ENCODE measurements around the gene UNC5C. TPM values are rescaled to one million over a fixed set of nuclear protein-coding genes. Genes with fewer than 3 reads are reported as not detected.

Gene UNC5C
- total RNA-seq, 2 donors from 2014 or later = 5.3 to 10.0 TPM

- Histone ChIP-seq H3K9me3 (no peaks in the 10 kb centered on the region), H3K4me3 (no peak overlapping the region), H3K4me1 (ENCODE audit: control insufficient read depth in 1 of 2, low read depth in 2 of 2) (no peaks in the 10 kb centered on the region), H3K27me3 (replicated peaks; ENCODE audit: insufficient read depth) (no peaks in the 10 kb centered on the region), H3K36me3 (no peaks in the 10 kb centered on the region), H3K27ac (no peak overlapping the region)
- no peak for TF ChIP-seq CTCF (IDR thresholded peaks at IDR 0.05)
- DNase-seq (ENCODE audit: low spot score) = no peak
- no peak for ATAC-seq (ENCODE audit: insufficient number of reproducible peaks, low FRiP score, low read depth)
These were observed 299.2 kb downstream of the UNC5C start for GRCh38 chr4:95249426-95250021.

- H3K9me3 ChIP-seq = no peaks in the 10 kb centered on the region
These were observed 299.9 kb downstream of the UNC5C start for GRCh38 chr4:95248720-95249425.

GRCh38 chr4:95243892-95244291 lies 304.9 kb downstream of the UNC5C start:
- DNase-seq (ENCODE audit: low spot score) (no peak), ATAC-seq (ENCODE audit: insufficient number of reproducible peaks, low FRiP score, low read depth) (no peak)
- H3K4me1 ChIP-seq (ENCODE audit: control insufficient read depth in 1 of 2, low read depth in 2 of 2) = no peaks in the 10 kb centered on the region
- no peaks in the 10 kb centered on the region for H3K9me3 ChIP-seq
- no peaks in the 10 kb centered on the region for H3K36me3 ChIP-seq
- no peak overlapping the region for H3K27ac ChIP-seq
- no peak overlapping the region for H3K4me3 ChIP-seq
- no peak for TF ChIP-seq CTCF (IDR thresholded peaks at IDR 0.05)
- no peaks in the 10 kb centered on the region for H3K27me3 ChIP-seq (replicated peaks; ENCODE audit: insufficient read depth)

More at GRCh38 chr4:95248720-95249425, 299.9 kb downstream of the UNC5C start:
- TF ChIP-seq CTCF (IDR thresholded peaks at IDR 0.05) = no peak
- Histone ChIP-seq H3K4me1 (ENCODE audit: control insufficient read depth in 1 of 2, low read depth in 2 of 2) (no peaks in the 10 kb centered on the region), H3K36me3 (no peaks in the 10 kb centered on the region), H3K4me3 (no peak overlapping the region), H3K27me3 (replicated peaks; ENCODE audit: insufficient read depth) (no peaks in the 10 kb centered on the region), H3K27ac (no peak overlapping the region)
- ATAC-seq (ENCODE audit: insufficient number of reproducible peaks, low FRiP score, low read depth) (no peak), DNase-seq (ENCODE audit: low spot score) (no peak)

- DNase-seq (ENCODE audit: low spot score) = no peak
These were observed 310.2 kb downstream of the UNC5C start for GRCh38 chr4:95238554-95238953.

More at GRCh38 chr4:95238554-95238953, 310.2 kb downstream of the UNC5C start:
- H3K9me3 ChIP-seq = no peaks in the 10 kb centered on the region
- no peak overlapping the region for H3K4me3 ChIP-seq
- no peak overlapping the region for H3K27ac ChIP-seq
- no peaks in the 10 kb centered on the region for H3K4me1 ChIP-seq (ENCODE audit: control insufficient read depth in 1 of 2, low read depth in 2 of 2)
- no peak for ATAC-seq (ENCODE audit: insufficient number of reproducible peaks, low FRiP score, low read depth)
- no peaks in the 10 kb centered on the region for H3K36me3 ChIP-seq
- H3K27me3 ChIP-seq (replicated peaks; ENCODE audit: insufficient read depth) = no peaks in the 10 kb centered on the region
- no peak for TF ChIP-seq CTCF (IDR thresholded peaks at IDR 0.05)

Measured in thoracic aorta (tissue), 2 donors.